Inflammatory macrophage treated with lipopolysaccharide for 4 hours (primary cell): ENCODE results near the gene INCENP.

Experiments used
- DNase-seq: peaks from one replicate; pipeline ENCODE4 v3.0.0-alpha.2; 2020

The INCENP gene

DNA sequence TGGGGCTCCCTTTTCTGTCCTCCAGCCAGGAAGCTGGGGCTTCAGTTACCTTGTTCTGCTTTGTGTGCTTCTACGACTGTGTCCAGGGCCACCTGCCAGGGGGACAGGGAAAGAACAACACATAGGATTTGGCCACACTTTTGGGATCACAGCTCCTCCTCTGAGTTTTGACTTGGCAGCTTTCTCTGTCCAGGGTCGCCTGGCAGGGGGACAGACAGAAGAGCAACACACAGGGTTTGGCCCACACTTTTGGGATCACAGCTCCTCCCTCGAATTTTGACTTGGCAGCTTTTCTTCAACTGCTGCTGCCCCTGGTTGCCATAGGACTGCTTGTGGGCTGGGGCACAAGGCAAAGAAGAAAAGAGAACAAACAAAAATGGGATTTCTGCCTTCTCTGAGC is 19.1 kb downstream of the INCENP start:
- DNase-seq = no peak

DNA sequence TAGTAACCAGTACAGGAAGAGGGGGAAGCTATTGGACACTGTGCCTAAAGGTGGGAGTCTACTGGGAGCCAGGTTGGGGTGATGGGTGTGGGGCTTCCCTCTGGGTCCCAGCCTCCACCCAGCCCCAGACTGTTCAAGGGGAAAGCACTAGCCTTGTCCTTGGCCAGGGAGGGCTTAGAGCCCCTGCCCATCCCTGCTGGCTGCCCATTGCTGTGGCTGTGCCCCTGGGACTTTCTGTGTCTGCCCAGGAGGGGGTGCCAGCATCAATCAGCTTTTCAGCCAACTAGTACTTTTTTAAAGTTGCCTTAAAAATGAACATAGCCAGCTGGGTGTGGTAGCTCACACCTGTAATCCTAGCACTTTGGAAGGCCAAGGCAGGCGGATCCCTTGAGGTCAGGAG is 19.9 kb downstream of the INCENP start:
- DNase-seq = no peak

DNA sequence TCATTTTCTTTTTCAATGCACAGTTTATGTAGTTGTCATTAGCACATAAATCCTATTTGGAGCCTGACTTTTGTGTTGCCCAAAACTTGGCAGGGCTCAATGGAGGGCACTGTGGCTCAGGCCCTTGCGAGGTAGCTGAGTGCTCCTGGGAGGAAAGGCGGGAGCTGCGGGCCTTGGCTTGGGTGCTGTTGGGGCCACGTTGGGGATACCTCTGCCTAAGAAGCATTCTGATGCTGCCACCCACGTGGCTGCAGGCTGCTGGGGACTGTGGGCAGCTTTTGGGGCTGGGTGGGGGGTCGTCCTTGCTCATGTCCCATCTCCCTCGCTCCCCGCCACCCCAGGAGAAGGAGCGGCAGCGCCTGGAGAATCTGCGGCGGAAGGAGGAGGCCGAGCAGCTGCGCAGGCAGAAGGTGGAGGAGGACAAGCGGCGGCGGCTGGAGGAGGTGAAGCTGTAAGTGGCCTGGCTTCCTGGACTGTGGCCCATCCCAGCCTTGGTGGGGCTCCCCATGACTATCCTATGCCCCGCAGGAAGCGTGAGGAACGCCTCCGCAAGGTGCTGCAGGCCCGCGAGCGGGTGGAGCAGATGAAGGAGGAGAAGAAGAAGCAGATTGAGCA is 20.9 kb downstream of the INCENP start:
- DNase-seq = no peak

DNA sequence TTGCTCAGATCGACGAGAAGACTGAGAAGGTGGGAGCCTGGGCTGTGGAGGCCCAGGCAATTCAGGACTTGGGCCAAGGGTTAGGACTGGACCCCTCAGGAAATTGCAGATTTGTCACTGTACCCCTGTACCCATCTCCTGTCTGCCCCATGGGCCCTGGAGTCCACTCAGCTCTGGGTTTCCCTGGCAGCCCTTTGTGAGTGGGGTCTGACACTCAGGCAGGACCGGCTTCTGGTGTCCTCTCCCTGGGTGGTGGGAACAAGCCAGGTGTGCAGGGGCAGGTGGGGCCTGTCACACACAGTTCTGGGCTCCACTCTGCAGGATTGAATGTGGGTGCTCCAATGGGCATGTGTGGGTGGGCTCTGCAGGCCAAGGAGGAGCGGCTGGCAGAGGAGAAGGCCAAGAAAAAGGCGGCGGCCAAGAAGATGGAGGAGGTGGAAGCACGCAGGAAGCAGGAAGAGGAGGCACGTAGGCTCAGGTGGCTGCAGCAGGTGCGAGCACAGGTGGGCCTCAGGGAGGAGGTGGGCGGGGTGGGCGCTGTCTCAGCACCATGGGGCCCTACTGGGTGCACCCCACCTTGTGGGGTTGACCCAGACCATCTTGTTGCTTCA is 21.6 kb downstream of the INCENP start:
- DNase-seq = no peak

DNA sequence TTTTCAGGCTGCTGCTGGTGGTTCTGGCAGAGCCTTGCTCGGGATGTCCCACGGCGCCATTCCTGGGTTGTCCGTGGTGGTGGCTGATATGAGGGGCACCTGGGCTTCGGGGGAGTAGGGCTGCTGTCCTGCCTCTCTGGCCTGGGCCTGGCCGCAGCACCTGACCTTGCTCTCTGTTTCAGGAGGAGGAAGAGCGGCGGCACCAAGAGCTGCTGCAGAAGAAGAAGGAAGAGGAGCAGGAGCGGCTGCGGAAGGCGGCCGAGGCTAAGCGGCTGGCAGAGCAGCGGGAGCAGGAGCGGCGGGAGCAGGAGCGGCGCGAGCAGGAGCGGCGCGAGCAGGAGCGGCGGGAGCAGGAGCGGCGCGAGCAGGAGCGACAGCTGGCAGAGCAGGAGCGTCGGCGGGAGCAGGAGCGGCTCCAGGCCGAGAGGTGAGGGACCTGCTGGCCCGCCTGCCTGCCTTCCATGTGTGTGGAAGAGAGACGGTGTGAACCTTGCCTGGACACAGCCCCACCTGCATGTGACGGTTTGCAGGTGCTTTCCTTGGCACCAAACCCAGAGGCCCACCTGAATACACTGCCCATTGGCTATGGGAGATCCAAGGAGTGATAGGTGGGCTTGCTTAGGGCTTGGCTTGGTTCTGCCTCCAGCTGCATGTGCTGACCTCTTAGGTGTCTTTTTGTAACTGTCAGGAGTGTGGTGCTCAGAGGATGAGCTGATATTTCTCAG is 22.8 kb downstream of the INCENP start:
- no peak for DNase-seq

DNA sequence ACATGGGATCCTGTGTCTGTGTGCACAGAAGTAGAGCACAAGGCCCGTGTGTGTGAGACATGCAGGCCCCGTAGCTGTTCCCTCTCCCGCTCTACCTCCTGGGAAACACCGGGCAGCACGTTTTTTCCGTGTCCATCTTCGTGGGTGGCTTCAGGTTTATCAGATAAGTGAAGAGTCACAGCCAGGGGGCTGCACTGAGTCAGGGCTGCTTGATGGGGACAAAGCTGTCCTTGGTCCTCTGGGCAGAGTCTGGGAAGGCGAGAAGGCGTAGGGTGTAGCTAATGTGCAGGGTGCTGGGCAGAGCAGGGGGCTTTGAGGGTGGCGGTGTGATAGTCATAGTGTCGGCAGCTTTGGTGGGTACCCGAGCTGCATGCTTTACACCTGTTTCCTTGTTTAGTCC is 23.7 kb downstream of the INCENP start:
- no peak for DNase-seq

DNA sequence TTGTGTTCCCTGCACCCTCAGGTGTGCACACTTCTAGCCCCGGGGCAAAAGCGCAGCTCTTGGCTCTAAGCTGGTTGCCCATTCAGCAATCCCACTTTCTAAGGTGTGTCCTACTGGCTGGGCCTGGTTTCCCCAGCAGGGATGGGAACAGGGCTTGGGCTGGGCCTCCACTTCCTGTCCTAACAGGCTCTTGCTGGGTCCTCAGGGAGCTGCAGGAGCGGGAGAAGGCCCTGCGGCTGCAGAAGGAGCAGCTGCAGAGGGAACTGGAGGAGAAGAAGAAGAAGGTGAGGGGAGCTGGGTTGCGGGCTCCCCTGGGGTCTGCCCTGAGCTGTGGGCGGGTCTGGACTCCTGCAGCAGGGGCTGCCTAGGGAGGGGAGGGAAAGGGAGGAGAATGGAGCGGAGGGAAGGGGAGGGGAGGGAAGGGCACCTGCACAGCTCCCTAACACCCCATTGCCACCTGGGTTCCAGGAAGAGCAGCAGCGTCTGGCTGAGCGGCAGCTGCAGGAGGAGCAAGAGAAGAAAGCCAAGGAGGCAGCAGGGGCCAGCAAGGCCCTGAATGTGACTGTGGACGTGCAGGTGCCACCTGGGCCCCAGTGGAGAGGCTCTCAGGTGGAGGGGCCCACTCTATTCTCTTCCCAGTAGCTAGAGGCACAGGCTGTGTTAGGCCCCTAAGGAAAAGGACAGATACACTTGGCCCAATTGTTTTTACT is 24.6 kb downstream of the INCENP start:
- no peak for DNase-seq

DNA sequence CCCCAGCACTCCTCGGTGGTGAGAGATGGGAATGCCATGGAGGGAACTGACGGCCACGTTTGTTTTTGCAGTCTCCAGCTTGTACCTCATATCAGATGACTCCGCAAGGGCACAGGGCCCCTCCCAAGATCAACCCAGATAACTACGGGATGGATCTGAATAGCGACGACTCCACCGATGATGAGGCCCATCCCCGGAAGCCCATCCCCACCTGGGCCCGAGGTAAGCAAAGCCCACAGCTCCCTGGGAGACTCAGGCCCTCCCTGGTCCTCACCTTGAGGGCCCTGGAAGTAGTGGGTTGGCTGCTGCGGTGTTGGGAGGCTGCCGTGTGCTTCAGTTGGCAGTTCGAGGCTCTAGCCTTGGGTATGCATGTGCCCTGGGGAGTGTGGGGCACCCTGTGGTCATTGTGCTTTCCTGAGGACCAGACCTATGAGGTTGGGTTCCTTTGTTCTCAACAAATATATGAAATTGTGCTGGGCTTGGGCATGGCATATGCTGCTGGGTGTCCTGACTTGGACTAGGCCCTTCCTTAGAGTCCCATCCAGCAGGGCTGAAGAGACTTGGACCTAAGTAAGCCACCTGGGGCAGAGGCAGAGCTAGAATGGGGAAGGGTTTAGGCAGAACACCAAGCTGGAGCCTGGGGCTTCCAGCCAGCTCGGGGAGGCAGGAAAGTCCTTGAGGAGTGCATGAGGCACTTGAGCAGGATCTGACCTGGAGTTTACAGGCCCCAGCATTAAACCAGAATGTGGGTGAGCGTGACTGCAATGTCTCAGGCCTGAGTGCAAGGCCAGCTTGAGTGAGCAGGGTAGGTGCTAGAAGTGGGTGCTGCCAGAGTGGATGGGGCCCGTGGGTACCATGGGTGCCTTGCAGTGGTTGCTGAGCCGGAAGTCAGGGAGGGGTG is 26.4 kb downstream of the INCENP start:
- DNase-seq = no peak

DNA sequence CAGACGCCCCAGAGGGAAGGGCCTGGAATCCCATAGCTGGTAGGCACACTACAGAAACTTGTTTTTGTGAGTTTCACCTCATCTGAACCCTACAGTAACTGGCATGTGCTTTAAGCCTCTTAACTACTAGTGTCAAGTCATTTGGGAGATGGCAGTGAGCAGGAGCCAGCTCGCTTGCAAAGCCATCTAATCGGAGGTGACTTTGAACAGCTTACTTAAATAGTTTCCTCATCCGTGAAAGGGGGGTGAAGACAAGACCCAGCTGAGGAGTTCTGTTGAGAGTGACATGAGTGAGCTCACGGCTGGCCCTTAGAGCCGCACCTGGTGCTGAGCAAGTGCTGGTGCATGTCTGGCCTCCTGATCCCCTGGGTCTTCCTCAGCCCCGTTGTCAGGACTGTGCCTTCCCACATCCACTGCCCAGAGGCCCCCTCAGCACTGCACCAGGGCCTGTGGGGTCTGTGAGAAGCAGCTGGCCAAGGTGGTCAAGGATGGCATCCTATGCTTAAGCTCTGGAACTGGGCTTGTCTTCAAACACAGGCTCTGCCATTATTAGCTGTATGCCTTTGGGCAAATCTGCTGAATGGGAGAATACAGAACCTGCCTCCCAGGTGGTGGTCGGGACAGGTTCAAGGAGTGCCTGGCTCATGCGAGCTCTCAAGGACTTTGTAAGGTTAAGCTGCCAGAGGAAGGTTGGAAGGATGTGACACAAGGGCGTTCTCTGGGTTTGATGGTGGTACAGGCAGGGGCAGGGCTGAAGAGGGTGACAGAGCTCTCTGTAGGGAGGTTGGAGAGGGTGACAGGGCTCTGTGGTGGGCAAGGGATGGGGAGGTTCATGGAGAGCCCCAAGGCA is 27.3 kb downstream of the INCENP start:
- DNase-seq = no peak

DNA sequence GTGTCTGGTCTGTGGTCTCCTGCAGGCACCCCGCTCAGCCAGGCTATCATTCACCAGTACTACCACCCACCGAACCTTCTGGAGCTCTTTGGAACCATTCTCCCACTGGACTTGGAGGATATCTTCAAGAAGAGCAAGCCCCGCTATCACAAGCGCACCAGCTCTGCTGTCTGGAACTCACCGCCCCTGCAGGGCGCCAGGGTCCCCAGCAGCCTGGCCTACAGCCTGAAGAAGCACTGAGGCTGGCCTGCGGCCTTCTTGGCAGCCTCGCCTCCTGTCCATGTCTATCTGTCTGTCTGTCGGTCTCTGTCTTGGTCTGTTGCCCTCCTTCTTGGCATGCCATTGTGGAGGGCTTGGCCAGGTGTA is 27.9 kb downstream of the INCENP start:
- no peak for DNase-seq

DNA sequence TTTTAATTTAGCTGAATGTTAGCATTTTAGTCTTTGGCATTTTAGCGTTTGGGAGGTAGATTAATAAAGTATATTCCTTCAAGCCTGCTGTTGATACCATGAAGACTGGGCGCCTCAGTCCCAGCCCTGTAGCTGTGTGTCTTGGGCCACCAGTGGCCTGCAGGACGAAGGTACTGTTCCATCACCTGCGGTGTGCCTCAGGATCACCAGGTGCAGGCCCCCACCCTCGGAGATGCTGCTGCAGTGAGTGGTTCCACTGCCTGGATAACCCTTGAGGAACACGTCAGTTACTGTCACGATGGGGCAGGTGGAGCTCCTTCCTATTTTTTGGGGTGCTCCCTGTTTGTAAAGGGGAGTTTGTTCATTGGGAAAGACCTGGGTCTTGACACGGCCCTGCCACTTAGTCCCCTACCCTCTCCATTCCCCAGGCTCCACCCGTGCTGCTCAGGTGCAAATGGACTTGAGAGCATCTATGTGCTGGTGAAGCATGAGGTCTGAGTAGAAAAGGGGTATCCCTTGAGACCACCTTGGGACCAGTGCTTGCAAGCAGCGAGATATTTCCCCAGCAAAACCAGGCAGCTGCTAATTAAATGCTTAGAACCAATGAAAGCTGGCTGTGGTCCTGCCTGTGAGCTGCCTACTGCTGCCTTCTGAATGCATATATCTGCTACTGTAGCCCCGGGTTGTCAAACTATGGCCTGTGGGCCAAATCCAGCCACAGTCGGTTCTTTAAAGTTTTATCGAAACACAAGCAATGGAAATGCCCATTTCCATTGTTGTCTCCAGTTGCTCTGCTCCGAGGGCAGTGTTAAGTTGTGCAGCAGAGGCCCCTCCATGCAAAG is 28.7 kb downstream of the INCENP start:
- no peak for DNase-seq

DNA sequence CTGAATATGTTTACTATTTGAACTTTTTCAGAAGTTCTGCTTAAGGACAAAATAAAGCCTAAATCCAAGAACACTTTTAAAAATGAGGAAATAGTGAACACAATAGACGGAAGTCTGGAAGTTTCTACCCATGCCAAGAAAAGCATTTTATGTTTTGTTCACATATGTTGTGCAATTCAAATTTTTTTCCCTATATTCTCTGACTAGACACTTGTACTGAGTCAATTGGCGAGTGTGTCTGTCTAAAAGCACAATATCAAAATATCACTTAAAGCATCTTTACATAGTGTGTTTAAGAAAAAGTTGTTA is 29.2 kb downstream of the INCENP start:
- peak; percentile 46 for DNase-seq

DNA sequence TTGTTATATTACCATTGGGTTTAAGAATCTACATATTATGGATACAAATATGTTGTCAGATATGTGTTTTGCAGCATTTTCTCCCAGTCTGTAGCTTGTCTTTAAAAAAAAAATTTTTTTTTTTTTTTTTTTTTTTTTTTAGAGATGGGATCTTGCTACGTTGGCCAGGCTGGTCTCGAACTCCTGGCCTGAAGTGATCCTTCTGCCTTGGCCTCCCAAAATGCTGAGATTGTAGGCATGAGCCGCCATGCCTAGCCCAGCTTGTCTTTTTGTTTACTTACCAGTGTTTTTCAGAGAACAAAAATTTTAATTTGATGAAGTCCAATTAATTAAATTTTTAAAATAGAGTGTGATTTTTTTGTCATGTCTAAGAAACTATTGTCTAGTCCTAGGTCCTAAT is 29.8 kb downstream of the INCENP start:
- no peak for DNase-seq

DNA sequence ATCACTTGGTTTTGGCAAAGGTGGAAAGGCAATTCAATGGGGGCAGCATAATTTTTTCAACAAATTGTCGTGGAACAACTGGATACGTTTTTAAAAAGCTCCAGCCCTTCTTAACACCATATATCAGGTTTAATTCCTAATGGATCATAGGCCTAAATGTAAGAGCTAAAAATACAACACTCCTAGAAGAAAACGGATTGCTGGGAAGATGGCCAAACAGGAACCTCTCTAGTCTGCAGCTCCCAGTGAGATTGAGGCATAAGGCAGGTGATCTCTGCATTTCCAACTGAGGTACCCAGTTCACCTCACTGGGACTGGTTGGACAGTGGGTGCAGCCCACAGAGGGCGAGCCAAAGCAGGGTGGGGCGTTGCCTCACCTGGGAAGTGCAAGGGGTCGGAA is 33.8 kb downstream of the INCENP start:
- no peak for DNase-seq

DNA sequence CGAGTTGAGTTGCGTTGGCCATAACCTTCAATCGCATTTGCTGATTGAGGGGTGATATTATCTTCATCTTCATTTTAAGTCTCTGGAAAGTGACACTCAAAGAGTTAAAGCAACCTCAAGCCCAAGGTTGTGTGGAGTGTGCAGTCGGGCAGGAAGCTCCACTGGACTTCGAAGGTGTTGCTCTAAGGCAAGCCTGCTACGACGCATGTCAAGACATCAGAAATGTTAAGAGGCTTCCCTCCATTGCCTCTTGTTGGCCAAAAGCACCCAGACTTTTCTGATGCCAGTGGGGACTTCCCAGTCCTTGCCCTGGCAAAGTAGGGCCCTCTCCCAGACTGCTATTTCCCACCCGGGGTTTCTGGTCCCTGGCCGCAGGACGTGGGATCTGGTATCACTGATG is 42.6 kb downstream of the INCENP start:
- DNase-seq = no peak

DNA sequence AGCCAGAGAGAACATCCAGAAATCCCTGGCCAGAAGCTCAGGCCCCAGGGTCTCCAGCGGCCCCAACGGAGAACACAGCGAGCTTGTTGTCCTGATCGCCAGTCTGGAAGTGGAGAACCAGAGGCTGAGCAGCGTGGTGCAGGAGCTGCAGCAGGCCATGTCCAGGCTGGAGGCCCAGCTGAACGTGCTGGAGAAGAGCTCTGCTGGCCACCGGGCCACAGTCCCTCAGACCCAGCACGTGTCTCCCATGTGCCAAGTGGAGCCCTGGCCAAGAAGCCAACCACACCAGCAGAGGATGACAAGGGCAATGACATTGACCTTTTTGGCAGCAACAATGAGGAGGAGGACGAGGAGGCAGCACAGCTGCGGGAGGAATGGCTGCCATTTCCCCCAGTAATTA is 45.6 kb downstream of the INCENP start:
- no peak for DNase-seq

DNA sequence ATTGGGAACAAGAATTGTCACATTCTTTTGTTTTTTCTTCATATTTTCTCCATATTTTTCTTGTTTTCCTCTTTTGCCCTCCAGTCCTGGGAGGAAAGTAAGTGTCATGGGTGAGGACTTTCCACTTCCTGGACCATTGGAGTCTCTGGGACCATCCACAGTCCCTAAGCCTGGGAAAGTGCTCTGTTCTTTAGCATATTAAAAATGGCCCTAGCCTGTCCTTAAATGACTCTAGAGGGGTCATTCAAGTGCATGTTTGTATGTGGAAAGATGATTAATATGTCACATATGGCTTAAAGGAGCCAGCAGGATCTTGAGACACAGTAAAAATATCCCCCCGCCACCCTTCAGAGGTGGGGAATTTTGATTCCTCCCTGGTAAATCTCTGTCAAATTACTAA is 46.1 kb downstream of the INCENP start:
- DNase-seq = no peak

DNA sequence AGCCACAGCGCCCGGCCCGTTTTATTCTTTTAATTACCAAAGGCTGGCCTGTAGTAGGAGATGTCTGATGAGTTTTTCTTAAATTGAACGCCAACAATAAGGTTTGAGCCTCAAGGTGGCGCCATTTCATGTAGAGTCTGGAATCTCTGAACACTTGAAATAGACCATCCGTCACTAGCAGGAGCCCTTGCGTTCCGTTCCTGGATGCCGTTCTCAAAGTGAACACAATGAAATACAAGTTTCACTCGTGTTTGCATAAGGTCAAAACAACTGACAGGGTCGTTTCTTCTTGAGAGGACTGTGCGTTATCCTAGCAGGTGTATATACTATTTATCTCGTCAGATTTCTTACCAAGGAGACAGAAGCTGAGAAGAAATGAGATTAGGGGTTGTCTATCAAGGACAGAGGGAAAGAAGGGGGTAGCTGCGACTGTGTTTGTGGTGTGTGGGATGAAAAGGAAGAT is 47.5 kb downstream of the INCENP start:
- DNase-seq = peak; percentile 80

DNA sequence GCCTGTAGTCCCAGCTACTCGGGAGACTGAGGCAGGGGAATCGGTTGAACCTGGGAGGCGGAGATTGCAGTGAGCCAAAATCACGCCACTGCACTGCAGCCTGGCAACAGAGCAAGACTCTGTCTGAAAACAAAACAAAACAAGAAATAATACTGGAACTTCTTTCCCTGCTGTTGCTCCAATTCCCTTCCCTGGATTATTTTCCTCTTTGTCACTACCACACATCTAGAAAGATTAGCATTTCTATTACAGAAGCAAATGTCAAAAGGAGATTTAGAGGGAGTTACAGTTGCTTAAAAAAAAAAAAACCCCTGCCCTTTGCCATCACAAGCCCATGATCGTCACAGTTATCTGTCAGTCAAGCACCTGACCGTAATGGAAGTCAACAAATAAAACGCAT is 48.5 kb downstream of the INCENP start:
- DNase-seq = no peak

DNA sequence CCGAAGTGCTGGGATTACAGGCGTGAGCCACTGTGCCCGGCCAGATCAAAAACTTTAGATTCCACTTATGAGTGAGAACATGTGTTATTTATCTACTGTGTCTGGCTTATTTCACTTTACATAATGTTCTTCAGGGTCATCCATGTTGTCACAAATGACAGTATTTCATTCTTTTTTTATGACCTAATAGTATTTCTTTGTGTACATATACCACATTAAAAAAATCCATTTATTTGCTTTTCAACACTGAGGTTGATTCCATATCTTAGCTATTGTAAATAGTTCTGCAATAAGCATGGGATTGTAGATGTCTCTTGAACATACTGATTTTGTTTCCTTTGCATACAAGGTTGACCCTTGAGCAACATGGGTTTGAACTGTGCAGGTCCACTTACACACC is 53.0 kb downstream of the INCENP start:
- no peak for DNase-seq

DNA sequence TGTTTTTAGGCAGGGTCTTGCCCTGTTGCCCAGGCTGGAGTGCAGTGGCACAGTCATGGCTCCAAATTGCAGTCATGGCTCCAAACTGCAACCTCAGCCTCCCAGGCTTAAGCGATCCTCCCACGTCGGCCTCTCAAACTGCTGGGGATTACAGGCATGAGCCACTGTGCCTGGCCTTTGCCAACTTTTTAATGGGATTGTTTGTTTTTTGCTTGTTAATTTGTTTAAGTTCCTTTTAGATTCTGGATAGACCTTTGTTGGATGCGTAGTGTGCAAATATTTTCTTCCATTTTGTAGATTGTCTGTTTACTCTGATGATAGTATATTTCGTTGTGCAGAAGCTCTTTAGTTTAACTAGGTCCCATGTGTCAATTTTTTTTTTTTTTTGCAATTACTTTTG is 56.2 kb downstream of the INCENP start:
- no peak for DNase-seq
